C4-2B (cell line): Measurements from ENCODE around the gene ZNF814.

Experiments
- H3K27ac ChIP-seq: fragments of 450-650 bp; 2 replicates; pipeline ENCODE4 v1.5.1; 2017
- ZFX ChIP-seq: fragments of 450-650 bp; IDR thresholded peaks from 2 replicates; pipeline ENCODE4 v1.6.1; 2017
- TF ChIP-seq, protein P1 (sequence below): fragments of 450-650 bp; conservative IDR thresholded peaks from 2 replicates; pipeline ENCODE4 v1.5.1; 2017; ENCODE audit warnings: mild to moderate bottlenecking

Gene ZNF814

DNA sequence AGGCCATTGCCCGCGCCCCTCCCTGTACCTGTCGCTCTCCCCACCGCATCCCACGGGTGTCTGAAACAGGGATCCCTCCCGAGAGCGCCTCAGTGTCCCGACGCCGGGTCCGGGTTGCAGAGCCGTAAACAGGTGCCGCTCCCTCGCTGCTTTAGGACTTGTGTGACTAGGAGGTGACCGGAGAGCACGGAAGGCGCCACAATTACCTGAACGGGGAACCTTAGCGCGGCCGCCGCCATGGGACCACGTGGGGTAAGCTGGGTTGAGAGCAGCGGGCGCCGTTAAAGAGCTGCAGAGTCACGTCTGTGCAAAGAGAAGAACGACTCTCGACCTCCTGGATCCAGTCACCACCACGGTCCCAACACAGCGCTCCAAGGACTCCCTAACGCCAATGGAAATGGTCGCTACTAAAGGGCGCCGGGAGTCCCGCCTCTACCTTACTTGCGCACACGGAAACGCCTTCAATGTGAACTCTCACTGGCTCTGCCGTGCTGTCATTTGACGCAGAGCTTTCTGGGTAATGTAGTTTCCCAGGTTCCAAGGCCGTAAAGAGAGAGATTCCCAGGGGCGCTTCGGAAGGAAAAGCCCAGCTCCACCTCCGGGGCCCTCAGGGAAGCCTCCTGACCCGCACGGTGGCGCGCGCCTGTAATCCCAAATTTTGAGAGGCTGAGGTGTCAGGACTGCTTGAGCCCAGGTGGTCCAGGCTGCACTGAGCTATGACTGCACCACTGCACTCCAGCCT, 74.2 kb downstream of the ZNF814 start, which contains the start of gene ZNF552:
Gene ZNF552, minus strand, starts transcription at position 409 of the 742 bp plus-strand sequence. Its CDS starts 170 bp downstream, at position 239.
- TF ChIP-seq ZFX = no peak
- TF ChIP-seq, protein P1, sequence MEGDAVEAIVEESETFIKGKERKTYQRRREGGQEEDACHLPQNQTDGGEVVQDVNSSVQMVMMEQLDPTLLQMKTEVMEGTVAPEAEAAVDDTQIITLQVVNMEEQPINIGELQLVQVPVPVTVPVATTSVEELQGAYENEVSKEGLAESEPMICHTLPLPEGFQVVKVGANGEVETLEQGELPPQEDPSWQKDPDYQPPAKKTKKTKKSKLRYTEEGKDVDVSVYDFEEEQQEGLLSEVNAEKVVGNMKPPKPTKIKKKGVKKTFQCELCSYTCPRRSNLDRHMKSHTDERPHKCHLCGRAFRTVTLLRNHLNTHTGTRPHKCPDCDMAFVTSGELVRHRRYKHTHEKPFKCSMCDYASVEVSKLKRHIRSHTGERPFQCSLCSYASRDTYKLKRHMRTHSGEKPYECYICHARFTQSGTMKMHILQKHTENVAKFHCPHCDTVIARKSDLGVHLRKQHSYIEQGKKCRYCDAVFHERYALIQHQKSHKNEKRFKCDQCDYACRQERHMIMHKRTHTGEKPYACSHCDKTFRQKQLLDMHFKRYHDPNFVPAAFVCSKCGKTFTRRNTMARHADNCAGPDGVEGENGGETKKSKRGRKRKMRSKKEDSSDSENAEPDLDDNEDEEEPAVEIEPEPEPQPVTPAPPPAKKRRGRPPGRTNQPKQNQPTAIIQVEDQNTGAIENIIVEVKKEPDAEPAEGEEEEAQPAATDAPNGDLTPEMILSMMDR = no peak
- H3K27ac ChIP-seq = peak within 1 kb of the TSS; percentile 81

DNA sequence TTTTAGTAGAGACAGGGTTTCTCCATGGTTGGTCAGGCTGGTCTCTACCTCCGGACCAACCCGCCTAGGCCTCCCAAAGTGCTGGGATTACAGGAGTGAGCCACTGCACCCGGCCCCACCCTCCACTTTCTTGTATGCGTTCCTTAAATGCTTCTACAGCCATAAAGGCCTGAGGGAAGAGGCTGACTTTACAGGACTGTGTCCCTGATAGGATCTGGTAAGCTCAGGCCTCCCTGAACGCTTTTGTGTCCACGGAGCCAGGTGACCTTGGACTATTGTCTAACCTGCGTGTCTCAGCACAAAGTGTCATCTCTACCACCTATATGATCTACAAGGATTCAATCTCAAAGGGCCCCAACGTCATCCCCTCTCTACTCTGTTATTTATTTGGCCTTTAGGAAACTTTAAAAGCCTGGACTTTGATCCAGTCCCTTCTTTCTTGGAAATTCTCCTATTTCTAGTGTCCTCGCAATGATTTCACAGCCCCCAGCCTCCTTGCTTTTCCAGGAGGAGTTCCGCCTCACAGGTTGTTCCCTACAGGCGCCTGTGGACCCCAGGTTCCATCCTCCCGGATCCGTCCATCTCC, 74.8 kb downstream of the ZNF814 start:
- peak overlapping the region; percentile 81 for H3K27ac ChIP-seq
- TF ChIP-seq, protein P1 = no peak
- TF ChIP-seq ZFX = no peak

DNA sequence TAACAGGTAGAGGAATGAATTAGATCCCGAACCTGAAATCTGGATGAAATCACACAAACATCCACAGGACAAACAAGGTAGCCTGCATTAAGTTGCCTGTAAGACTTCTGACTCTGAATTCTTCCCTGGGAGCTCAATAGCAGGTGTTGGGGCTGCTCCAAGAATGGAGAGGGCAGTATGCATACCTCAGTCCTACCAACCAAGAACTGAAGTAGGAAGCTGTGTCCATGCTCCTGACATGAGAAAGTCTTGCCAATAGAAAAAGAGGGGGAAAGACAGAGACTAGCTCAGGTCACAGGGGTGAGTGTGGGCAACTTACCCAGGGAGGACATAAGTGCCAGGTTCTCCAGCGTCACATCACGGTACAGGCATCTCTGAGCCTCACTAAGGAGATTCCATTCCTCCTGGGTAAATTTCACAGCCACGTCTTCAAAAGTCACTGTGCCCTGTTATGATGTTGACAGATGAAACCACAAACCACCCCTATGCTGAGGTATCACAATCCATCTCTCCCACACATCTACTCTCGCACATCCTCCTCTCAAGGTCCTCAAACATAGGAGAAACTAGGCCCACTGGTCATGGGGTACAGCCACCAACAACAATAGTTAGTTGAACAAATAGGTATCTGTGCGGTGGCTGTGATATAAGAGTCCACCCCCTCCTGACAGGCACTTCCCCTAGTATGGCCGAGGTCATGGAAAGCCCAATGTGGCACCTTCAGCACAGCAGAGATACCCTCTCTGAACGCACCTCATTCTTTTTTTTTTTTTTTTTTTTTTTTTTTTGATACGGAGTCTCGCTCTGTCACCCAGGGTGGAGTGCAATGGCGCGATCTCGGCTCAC, 75.6 kb downstream of the ZNF814 start:
- peak overlapping the region; percentile 81 for H3K27ac ChIP-seq

DNA sequence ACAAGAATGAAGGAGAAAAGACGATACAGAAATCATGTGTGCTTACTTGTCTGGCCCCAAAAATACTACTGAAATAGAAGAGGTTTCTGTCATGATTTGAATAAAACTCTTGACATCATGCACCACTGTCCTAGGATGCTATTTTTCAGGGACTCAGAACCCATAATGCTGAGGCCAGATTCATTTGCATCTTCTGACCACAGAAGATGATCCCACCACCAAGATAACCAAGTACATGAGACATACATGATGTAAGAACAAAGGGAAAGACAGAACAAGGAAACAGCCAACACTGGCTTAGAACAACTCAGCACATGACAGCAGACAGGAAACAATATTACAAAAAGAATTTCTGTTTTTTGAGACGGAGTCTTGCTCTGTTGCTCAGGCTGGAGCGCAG, 76.6 kb downstream of the ZNF814 start:
- no peak overlapping the region for H3K27ac ChIP-seq
- TF ChIP-seq ZFX = no peak
- TF ChIP-seq, protein P1 = no peak

DNA sequence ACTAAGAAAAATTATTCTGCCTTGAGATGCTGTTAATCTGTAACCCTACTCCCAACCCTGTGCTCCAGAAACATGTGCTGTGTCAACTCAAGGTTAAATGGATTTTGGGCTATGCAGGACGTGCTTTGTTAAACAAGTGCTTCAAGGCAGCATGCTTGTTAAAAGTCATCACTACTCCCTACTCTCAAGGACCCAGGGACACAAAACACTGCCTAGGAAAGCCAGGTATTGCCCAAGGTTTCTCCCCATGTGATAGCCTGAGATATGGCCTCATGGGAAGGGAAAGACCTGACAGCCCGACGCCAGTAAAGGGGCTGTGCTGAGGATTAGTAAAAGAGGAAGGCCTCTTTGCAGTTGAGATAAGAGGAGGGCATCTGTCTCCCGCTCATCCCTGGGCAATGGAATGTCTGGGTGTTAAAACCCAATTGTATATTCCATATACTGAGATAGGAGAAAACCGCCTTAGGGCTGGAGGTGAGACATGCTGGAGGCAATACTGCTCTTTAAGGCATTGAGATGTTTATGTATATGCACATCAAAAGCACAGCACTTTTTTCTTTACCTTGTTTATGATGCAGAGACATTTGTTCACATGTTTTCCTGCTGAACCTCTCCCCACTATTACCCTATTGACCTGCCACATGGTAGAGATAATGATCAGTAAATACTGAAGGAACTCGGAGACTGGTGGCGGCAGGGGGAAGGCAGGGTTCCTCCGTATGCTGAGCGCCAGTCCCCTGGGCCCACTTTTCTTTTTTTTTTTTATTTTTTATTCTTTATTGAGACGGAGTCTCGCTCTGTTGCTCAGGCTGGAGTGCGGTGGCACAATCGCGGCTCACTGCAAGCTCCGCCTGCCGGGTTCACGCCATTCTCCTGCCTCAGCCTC, 78.2 kb downstream of the ZNF814 start:
- H3K27ac ChIP-seq = peak overlapping the region; percentile 43

- H3K27ac ChIP-seq = no peak overlapping the region
- no peak for TF ChIP-seq ZFX
- TF ChIP-seq, protein P1 = no peak
Measured at GRCh38 chr19:57807541-57807940, 81.3 kb downstream of the ZNF814 start.

- TF ChIP-seq ZFX = no peak
- TF ChIP-seq, protein P1 = no peak
- peak overlapping the region; percentile 55; the same call in 1 of the 2 replicates for H3K27ac ChIP-seq
Measured at GRCh38 chr19:57803594-57804325, 85.1 kb downstream of the ZNF814 start.
